GM18519 (cell line): ENCODE measurements around the gene ARSB.

Experiments
- ATAC-seq: cut with Tn5 transposase; IDR thresholded peaks from one replicate; pipeline ENCODE4 v1.9.1; 2021; ENCODE audit warnings: mild to moderate bottlenecking, moderate library complexity; ENCODE audit not compliant: unreplicated experiment, low FRiP score

Gene ARSB

GRCh38 chr5:78810098-78810920 lies 174.8 kb downstream of the ARSB start:
- ATAC-seq, result no peak

DNA sequence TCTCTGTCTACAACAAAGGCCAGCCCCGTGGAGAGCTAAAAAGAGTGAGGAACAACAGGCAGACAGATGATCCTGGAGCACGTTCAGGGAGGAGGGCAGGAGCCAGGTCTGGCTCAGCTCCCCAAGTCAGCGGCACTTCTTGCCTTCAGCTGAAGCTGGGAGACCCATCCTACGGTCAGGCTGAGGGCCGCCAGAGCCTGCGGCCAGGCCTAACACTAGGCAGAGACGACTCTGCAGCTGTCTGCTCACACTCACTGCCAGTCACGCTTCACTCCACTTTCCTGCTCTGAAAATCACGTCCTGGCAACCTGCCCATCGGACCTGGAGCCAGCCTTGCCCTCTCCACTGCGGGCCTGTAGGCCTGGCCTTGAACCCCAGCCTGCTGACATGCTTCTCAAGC lies 175.7 kb downstream of the ARSB start:
- ATAC-seq, result no peak

DNA sequence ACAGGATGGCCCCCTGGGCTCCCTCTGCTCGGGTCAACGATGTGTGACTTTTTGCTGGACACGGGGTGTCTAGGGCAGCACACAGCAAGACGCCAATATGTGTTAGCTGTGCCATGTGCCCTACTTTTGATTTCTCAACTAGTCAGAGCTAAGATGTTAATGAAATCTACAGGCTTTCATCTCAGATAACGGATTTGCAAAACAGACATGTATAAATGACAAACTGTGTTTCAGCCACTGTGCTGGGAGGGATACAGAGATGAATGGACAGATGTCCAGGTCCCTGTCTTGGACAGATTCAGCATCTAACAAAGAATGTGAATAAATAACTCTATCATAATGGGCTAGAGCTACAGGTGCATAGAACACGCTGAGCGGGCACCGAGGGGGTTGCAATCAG lies 176.3 kb downstream of the ARSB start:
- no peak for ATAC-seq

DNA sequence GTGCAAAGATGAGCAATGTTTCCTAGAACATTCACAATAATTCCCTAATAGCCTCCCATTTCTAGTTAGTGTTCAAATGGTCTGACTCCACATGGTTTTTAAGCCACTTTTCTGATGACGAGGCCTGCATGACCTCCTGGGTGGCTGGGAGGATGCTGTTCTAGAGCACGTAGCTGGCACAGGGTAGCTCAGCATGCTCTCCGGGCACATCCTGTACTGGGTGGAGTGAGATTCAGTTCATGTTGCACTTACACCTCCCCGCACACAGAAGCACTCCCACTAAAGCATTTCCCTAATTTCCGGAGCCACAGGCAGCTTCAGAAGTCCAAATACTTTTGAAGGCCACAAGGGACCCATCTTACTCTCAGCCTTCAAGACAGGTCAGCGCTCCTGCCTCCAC lies 176.7 kb downstream of the ARSB start:
- ATAC-seq, result no peak

- no peak for ATAC-seq
These were observed 178.6 kb downstream of the ARSB start for GRCh38 chr5:78806544-78806943.

DNA sequence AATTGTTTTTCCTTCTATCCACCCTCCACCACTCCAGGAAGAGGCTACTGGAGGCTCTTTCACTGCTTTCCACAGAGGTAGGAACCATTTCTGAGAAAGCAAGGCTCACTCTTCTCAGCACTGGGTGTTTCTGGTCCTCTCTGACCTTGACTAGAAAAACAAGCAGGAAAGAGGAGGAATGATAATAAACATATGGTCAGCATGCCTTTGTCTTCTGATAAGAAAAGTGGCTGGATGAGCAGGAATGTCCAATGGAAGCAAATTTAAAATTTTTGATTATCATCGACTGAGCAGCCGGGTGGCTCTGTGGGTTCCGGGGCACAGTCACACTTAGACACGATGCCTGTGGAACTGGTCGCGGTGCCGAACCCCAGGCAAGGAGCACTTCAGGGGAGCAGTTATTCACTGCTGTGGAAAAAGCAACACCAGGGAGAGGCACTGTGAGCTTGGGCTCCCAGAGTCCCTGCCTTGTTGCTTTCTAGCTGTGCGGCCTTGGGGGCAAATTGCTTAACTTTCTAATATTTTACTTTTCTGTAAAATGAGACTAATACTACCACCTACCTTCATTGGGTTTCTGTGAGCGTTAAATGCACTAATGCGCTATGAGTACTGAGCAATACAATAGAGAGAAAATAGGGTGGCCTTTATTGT lies 179.5 kb downstream of the ARSB start:
- no peak for ATAC-seq

DNA sequence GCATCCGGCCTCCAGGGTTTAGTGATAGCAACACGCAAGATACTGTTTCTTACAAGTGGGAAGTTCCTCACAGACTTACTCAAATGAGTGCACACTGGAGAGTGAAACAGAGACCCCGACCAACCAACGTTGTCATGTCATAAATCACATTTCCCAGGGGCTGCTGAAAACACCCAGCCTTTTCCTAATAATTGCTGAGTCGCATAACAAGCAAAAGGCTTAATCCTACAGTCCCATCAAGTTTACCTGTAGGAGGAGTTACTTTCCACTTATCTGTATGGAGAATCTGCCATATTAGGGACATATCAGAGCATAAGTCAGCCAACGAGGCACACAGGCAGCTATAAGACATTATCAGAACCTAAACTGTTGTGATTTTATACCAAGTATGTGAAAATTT lies 180.1 kb downstream of the ARSB start:
- ATAC-seq, result no peak

- no peak for ATAC-seq
These were observed 181.2 kb downstream of the ARSB start for GRCh38 chr5:78803941-78804340.

GRCh38 chr5:78803353-78803752 lies 181.8 kb downstream of the ARSB start:
- no peak for ATAC-seq

- no peak for ATAC-seq
These were observed 183.7 kb downstream of the ARSB start for GRCh38 chr5:78801413-78801812.

DNA sequence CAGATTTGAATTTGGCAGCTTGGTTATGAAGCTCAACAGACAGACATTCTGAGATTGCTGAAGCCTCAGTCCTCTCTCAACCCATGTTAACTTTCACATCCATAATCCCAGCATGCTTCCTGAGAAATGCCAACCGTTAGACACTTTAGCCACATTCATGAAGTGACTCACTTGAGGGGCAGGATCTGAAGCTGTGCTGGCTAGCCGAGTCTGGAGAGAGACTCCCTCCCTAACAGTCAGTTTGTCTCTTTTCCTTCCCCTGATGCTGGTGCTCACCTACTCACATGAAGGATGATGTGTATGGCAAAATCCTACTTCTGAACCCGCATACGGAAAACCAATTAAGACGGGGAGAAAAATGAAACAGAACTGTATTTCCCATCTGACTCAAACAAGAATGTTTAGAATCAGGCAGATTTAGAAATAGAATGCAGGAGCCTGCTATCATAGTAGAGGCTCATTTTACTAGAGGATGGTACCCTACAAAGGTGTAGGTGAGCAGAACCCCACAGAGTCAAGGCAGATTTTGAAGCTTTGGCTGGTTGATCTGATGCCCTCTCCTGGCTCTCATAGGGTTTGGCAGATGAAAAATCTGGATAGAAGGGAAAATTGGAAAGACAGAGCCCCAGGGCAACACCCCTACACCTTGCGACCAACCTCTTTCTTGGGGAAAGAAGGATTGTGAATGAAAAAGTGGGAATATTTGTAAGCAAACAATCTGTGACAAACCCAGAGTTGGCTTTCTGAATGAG lies 185.7 kb downstream of the ARSB start:
- ATAC-seq, result no peak

- ATAC-seq, result no peak
These were observed 186.5 kb downstream of the ARSB start for GRCh38 chr5:78798673-78799029.

DNA sequence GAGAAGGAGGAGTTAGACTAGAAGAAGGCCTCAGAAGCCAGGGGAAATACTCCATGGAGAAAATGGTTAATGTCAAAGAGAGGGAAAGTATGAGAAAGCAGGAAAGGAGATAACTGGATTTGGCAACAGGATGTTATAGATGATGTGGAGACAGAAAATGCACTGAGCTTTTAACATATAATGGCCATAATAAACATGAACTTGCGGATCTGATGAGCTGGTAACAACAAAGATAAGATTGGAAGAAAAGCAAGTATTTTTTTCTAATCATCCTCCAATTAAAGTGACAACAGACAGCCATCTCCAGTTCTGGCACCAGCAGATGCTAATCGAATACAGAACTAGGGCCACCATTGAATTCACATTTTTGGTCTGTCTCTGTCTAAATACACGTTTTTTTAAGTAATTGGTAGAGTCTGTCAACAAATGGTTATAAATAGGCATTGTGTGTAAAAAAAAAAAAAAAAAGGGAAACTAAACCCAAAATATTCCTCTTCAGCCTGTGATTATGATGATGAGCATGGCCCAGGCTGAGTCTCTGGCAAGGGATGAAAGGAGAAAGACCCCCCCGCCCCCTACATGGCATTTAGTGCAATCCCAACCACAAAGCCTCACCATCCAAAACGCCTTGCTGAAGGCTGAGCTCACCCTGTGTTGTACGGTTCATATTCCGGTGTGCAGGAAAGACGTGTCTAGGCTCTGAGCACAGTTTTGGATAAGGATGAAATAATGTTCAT lies 187.0 kb downstream of the ARSB start:
- no peak for ATAC-seq

- no peak for ATAC-seq
These were observed 189.4 kb downstream of the ARSB start for GRCh38 chr5:78795757-78796156.

DNA sequence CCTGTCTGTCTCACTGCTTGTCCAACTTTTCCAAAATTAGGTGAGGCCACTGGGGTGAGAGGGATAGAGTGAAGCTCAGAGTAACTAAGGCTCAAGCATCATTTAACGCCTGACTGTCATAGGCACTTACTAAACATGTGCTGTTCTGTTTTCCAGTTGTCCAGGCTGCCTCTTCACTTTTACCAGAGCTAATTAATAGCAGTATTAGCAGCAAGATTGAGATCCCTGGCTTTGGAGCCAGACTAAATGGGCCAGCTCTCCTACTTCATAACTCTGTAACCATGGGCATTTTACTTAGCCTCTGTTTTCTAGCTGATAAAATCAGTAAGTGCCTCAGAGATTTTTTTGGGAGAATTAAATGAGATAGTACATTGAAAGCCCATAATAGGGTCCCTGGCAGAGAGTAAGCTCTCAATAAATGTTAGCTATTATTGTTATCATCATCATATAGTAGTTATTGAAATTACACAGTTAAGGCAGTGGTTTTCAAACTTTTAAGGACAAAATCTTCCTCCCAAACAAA lies 190.4 kb downstream of the ARSB start:
- ATAC-seq, result no peak

GRCh38 chr5:78793907-78794662 lies 191.0 kb downstream of the ARSB start:
- no peak for ATAC-seq

- ATAC-seq, result no peak
These were observed 192.6 kb downstream of the ARSB start for GRCh38 chr5:78792345-78793055.

GRCh38 chr5:78791501-78792100 lies 193.5 kb downstream of the ARSB start:
- ATAC-seq, result no peak

DNA sequence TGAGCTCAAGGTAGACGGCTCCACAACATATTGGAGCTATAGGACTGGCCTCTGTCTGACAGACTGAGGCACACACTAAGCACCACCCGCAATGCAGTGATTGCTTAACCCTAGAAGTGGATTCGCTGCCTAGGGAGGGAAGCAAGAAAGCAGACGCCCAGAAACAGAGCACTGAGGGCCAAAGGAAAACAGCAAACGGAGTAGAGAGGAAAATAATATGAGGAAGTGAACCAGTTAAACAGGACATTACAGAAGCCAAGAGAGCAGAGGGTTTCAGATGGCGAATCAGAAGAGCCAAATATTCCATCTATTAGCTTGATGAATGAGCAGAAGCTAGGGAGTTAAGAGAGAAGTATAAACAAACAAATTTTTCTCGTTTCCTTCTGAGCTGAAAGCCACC lies 197.3 kb downstream of the ARSB start:
- ATAC-seq, result no peak
